ENCODE results near the gene ZMAT5. TPM values are rescaled to one million over a fixed set of nuclear protein-coding genes. Genes with fewer than 3 reads are reported as not detected.
A peak's percentile ranks its signal among the peaks of the same experiment; 100 is the strongest.

ZMAT5 gene
- total and polyA plus RNA-seq, 2 of the 13 experiments (the other 11 are each of a cell fraction or from before 2014, with no cell fraction given) = 20.7 to 27.8 TPM

DNA sequence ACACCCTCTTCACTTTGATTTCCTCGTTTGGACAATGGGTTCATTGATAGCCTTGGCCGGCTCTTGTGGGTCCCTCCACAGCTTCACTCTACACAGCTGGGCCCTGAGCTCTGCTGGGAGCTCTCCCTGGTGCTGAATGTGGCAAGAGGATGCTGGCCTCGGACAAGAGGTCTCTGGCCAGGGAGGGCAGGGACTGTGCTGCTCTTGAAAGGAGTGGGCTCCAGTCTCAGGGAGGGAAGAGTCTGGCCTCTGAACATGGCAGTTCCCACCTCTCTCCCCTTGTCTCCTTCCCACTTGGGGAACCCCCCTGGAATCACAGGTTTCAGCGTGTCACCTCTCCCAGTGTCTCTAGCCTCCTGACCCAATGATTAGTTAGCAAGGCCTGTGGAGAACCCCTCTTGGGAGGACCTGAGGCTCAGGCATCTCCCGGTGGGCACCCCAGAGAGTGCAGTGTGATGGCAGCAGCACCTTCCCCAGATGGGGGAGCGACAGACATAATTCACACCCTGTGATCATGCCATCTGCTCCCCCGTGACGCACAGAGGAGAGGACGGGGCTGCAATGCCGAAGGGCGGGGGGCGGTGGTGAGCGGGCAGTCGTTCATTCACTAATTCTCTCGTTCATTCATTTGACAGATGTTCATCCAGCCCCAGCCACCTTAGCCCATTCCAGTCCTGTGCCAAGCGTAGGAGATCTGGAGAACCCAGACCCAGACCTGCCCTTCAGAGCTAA is 49.8 kb downstream of the ZMAT5 start (continued):
- TF ChIP-seq, protein P1, sequence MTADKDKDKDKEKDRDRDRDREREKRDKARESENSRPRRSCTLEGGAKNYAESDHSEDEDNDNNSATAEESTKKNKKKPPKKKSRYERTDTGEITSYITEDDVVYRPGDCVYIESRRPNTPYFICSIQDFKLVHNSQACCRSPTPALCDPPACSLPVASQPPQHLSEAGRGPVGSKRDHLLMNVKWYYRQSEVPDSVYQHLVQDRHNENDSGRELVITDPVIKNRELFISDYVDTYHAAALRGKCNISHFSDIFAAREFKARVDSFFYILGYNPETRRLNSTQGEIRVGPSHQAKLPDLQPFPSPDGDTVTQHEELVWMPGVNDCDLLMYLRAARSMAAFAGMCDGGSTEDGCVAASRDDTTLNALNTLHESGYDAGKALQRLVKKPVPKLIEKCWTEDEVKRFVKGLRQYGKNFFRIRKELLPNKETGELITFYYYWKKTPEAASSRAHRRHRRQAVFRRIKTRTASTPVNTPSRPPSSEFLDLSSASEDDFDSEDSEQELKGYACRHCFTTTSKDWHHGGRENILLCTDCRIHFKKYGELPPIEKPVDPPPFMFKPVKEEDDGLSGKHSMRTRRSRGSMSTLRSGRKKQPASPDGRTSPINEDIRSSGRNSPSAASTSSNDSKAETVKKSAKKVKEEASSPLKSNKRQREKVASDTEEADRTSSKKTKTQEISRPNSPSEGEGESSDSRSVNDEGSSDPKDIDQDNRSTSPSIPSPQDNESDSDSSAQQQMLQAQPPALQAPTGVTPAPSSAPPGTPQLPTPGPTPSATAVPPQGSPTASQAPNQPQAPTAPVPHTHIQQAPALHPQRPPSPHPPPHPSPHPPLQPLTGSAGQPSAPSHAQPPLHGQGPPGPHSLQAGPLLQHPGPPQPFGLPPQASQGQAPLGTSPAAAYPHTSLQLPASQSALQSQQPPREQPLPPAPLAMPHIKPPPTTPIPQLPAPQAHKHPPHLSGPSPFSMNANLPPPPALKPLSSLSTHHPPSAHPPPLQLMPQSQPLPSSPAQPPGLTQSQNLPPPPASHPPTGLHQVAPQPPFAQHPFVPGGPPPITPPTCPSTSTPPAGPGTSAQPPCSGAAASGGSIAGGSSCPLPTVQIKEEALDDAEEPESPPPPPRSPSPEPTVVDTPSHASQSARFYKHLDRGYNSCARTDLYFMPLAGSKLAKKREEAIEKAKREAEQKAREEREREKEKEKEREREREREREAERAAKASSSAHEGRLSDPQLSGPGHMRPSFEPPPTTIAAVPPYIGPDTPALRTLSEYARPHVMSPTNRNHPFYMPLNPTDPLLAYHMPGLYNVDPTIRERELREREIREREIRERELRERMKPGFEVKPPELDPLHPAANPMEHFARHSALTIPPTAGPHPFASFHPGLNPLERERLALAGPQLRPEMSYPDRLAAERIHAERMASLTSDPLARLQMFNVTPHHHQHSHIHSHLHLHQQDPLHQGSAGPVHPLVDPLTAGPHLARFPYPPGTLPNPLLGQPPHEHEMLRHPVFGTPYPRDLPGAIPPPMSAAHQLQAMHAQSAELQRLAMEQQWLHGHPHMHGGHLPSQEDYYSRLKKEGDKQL (CRISPR knock-in tag; IDR thresholded peaks at IDR 0.05; ENCODE audit: low read depth) = no peak
- no peak for TF ChIP-seq ZNF30 (CRISPR knock-in tag; IDR thresholded peaks at IDR 0.05)
- TF ChIP-seq ZNF816 (CRISPR knock-in tag; IDR thresholded peaks at IDR 0.05; ENCODE audit: borderline replicate concordance) = no peak
- TF ChIP-seq ZNF780A (CRISPR knock-in tag; IDR thresholded peaks at IDR 0.05) = 0 out of 2 replicates have a peak, but pooled peaks have one; percentile 47
- peak; percentile 94 for TF ChIP-seq SRY (CRISPR knock-in tag; IDR thresholded peaks at IDR 0.05)
- TF ChIP-seq, protein P2, sequence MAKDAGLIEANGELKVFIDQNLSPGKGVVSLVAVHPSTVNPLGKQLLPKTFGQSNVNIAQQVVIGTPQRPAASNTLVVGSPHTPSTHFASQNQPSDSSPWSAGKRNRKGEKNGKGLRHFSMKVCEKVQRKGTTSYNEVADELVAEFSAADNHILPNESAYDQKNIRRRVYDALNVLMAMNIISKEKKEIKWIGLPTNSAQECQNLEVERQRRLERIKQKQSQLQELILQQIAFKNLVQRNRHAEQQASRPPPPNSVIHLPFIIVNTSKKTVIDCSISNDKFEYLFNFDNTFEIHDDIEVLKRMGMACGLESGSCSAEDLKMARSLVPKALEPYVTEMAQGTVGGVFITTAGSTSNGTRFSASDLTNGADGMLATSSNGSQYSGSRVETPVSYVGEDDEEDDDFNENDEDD (CRISPR knock-in tag; IDR thresholded peaks at IDR 0.05; ENCODE audit: borderline replicate concordance) = no peak
- no peak for TF ChIP-seq SP2 (CRISPR knock-in tag; IDR thresholded peaks at IDR 0.05)
- no peak for TF ChIP-seq ZNF562 (CRISPR knock-in tag; IDR thresholded peaks at IDR 0.05; ENCODE audit: borderline replicate concordance)
- TF ChIP-seq, protein P3, sequence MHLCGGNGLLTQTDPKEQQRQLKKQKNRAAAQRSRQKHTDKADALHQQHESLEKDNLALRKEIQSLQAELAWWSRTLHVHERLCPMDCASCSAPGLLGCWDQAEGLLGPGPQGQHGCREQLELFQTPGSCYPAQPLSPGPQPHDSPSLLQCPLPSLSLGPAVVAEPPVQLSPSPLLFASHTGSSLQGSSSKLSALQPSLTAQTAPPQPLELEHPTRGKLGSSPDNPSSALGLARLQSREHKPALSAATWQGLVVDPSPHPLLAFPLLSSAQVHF (CRISPR knock-in tag; IDR thresholded peaks at IDR 0.05) = no peak
- TF ChIP-seq, protein P4, sequence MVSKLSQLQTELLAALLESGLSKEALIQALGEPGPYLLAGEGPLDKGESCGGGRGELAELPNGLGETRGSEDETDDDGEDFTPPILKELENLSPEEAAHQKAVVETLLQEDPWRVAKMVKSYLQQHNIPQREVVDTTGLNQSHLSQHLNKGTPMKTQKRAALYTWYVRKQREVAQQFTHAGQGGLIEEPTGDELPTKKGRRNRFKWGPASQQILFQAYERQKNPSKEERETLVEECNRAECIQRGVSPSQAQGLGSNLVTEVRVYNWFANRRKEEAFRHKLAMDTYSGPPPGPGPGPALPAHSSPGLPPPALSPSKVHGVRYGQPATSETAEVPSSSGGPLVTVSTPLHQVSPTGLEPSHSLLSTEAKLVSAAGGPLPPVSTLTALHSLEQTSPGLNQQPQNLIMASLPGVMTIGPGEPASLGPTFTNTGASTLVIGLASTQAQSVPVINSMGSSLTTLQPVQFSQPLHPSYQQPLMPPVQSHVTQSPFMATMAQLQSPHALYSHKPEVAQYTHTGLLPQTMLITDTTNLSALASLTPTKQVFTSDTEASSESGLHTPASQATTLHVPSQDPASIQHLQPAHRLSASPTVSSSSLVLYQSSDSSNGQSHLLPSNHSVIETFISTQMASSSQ (IDR thresholded peaks at IDR 0.05; ENCODE audit: low read depth) = no peak
- TF ChIP-seq, protein P4 (CRISPR knock-in tag; IDR thresholded peaks at IDR 0.05; ENCODE audit: borderline replicate concordance) = no peak
- peak; percentile 20; the same call in 1 of the 2 replicates for TF ChIP-seq MAZ (IDR thresholded peaks at IDR 0.05; ENCODE audit: borderline replicate concordance, low read depth, low read length)
- no peak for TF ChIP-seq MAZ (CRISPR knock-in tag; IDR thresholded peaks at IDR 0.05; ENCODE audit: low read depth)
- TF ChIP-seq ATAD3A (CRISPR knock-in tag; IDR thresholded peaks at IDR 0.05) = peak; percentile 96
- TF ChIP-seq, protein P5, sequence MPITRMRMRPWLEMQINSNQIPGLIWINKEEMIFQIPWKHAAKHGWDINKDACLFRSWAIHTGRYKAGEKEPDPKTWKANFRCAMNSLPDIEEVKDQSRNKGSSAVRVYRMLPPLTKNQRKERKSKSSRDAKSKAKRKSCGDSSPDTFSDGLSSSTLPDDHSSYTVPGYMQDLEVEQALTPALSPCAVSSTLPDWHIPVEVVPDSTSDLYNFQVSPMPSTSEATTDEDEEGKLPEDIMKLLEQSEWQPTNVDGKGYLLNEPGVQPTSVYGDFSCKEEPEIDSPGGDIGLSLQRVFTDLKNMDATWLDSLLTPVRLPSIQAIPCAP (CRISPR knock-in tag; IDR thresholded peaks at IDR 0.05; ENCODE audit: low read depth) = no peak
- TF ChIP-seq HNF4G (IDR thresholded peaks at IDR 0.05; ENCODE audit: borderline replicate concordance, low read depth, low read length) = no peak
- no peak for TF ChIP-seq HNF4G (CRISPR knock-in tag; IDR thresholded peaks at IDR 0.05; ENCODE audit: borderline replicate concordance, low read depth)
